ENCODE data around the gene ALPK3. TPM values are rescaled to one million over a fixed set of nuclear protein-coding genes. Genes with fewer than 3 reads are reported as not detected.

The ALPK3 gene
- total RNA-seq, 4 donors from 2014 or later: 0.42 to 1.4 (median 0.46) TPM

- no peak overlapping the region for H3K4me3 ChIP-seq (ENCODE audit: low read depth, poor library complexity, severe bottlenecking)
- 64 to 68% methylated on average over 4 of the region's 4 CpGs for WGBS, 2 donors
- no peak for TF ChIP-seq POLR2A (IDR thresholded peaks at IDR 0.05)
- no peak for TF ChIP-seq CTCF (IDR thresholded peaks at IDR 0.05)
- DNase-seq (ENCODE audit: low spot score in 2 of 2): peak in 1 of 2 donors; percentile 28
- intact Hi-C loops (cut with DNase I; ENCODE audit: low total_unique reads): no loop called here
These were observed 5.6 kb downstream of the ALPK3 start for GRCh38 chr15:84822653-84823281.

GRCh38 chr15:84823282-84823878 is 6.2 kb downstream of the ALPK3 start:
- WGBS, 2 donors: 76 to 90% methylated on average over 3 of the region's 3 CpGs
- intact Hi-C loops (cut with DNase I; ENCODE audit: low total_unique reads): no loop called here
- DNase-seq (ENCODE audit: low spot score in 2 of 2): peak in 1 of 2 donors; percentile 50
- TF ChIP-seq POLR2A (IDR thresholded peaks at IDR 0.05) (no peak), CTCF (IDR thresholded peaks at IDR 0.05) (no peak)
- H3K4me3 ChIP-seq (ENCODE audit: low read depth, poor library complexity, severe bottlenecking): no peak overlapping the region

- 73% methylated on average over 6 of the region's 6 CpGs for WGBS, 2 donors
- DNase-seq (ENCODE audit: low spot score in 2 of 2): peak; percentile 71 to 83
- intact Hi-C loops (cut with DNase I; ENCODE audit: low total_unique reads): no loop called here
- no peak overlapping the region for H3K4me3 ChIP-seq (ENCODE audit: low read depth, poor library complexity, severe bottlenecking)
- TF ChIP-seq CTCF (IDR thresholded peaks at IDR 0.05) (no peak), POLR2A (IDR thresholded peaks at IDR 0.05) (no peak)
These were observed 7.3 kb downstream of the ALPK3 start for GRCh38 chr15:84824260-84825007.

- WGBS, 2 donors: 56 to 76% methylated on average over 6 of the region's 6 CpGs
These were observed 9.2 kb downstream of the ALPK3 start for GRCh38 chr15:84826369-84826823.

GRCh38 chr15:84827246-84827645 is 10.1 kb downstream of the ALPK3 start:
- intact Hi-C loops (cut with DNase I; ENCODE audit: low total_unique reads): no loop called here
- TF ChIP-seq POLR2A (IDR thresholded peaks at IDR 0.05): no peak
- no peak for TF ChIP-seq CTCF (IDR thresholded peaks at IDR 0.05)
- WGBS, 2 donors: 99% methylated on average over 9 of the region's 9 CpGs

More at GRCh38 chr15:84826369-84826823, 9.2 kb downstream of the ALPK3 start:
- no peak overlapping the region for H3K4me3 ChIP-seq (ENCODE audit: low read depth, poor library complexity, severe bottlenecking)
- intact Hi-C loops (cut with DNase I; ENCODE audit: low total_unique reads): no loop called here
- peak; percentile 56 to 78 for DNase-seq (ENCODE audit: low spot score in 2 of 2)
- no peak for TF ChIP-seq CTCF (IDR thresholded peaks at IDR 0.05)
- no peak for TF ChIP-seq POLR2A (IDR thresholded peaks at IDR 0.05)

More at GRCh38 chr15:84827246-84827645, 10.1 kb downstream of the ALPK3 start:
- DNase-seq (ENCODE audit: low spot score in 2 of 2): peak in 1 of 2 donors; percentile 80
- no peak overlapping the region for H3K4me3 ChIP-seq (ENCODE audit: low read depth, poor library complexity, severe bottlenecking)

All from lower leg skin (tissue), 4 donors.